PC-9 (cell line): ENCODE results near the gene FKTN.

Source experiments
- CTCF ChIP-seq: fragments of 200-600 bp; sonication (generic); conservative IDR thresholded peaks from 2 replicates; pipeline ENCODE4 v1.6.1; 2017; ENCODE audit warnings: mixed run types, antibody characterized with exemption, mild to moderate bottlenecking, moderate library complexity
- EZH2 ChIP-seq: fragments of 200-600 bp; sonication (generic); IDR thresholded peaks from 2 replicates; pipeline ENCODE4 v1.8.0; 2017; ENCODE audit warnings: antibody characterized with exemption, low read depth

GRCh38 chr9:105572455-105572854 lies 14.5 kb downstream of the FKTN start:
- no peak for TF ChIP-seq CTCF
- no peak for TF ChIP-seq EZH2
